Activated T-cell treated with anti-CD3 and anti-CD28 coated beads, Interleukin-2, amount 50 U/mL, for 1 hour (primary cell): ENCODE results near the gene PPP2R2C.

Source experiments
- DNase-seq: peaks from one replicate; pipeline ENCODE4 v3.0.0-alpha.2; 2020

PPP2R2C gene

GRCh38 chr4:6375620-6376295, 96.7 kb downstream of the PPP2R2C start:
- no peak for DNase-seq

GRCh38 chr4:6374575-6374974, 97.8 kb downstream of the PPP2R2C start:
- no peak for DNase-seq

- no peak for DNase-seq
Measured at GRCh38 chr4:6373541-6374410, 98.6 kb downstream of the PPP2R2C start.

DNA sequence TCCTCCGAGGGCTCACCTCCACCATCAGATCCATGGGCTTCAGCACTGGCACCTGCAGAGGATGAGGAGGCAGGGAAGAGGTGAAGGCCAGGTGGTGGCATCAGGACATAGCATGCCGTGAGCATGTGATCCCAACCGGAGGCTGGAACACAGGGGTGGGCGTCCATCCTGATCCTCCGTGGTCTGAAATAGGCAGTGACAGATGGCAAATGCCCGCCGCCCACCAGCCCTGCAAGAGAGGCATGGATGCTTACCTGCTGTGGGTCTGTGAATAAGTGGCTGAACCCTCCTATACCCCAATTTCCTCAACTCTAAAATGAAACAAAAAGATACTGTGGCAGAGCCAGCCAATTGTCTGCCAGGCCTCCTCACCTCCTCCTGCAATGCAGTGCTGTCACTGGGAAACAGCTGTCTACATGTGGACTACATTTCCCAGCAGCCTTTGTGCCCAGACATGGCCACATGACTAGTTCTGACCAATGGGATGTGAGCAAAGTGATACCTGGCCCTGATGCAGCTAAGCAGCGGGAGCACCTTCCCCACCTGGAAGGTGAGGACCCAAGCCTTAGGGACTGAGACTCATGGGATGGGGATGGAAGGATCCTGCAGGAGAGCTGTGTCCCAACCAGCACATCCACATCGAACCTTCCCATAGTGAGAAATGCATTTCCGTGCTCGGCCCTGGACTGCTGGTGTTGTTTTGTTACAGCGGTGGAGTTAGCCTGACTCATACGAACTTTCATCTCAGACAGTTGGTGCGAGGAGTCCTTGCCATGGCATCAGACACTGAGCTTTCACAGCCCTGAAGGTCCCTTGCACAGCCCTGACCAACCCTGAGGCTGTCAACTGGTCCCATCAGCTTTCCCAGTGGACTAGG, 99.5 kb downstream of the PPP2R2C start:
- DNase-seq = no peak

- DNase-seq = no peak
Measured at GRCh38 chr4:6371812-6372211, 100.6 kb downstream of the PPP2R2C start.

GRCh38 chr4:6371271-6371670, 101.1 kb downstream of the PPP2R2C start:
- no peak for DNase-seq

- no peak for DNase-seq
Measured at GRCh38 chr4:6369924-6370645, 102.3 kb downstream of the PPP2R2C start.

- no peak for DNase-seq
Measured at GRCh38 chr4:6369511-6369910, 102.9 kb downstream of the PPP2R2C start.

DNA sequence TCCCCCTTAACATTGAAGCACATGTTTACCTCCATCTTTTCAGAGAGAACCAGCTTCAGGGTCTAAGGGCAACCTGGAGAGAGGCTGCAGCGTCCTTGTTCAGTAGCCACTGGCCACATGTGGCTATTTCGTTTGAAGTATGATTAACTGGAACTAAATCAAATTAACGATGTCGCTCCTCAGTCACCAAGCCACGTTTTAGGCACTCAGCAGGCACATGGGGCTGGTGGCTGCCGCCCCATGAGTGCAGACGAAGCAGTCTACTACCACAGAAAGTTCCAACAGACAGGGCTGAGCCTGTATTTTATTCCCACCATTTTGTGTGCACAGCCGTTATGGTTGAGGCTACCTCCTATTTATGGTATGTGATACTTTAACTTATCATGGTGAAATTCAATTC, 103.4 kb downstream of the PPP2R2C start:
- DNase-seq = no peak

DNA sequence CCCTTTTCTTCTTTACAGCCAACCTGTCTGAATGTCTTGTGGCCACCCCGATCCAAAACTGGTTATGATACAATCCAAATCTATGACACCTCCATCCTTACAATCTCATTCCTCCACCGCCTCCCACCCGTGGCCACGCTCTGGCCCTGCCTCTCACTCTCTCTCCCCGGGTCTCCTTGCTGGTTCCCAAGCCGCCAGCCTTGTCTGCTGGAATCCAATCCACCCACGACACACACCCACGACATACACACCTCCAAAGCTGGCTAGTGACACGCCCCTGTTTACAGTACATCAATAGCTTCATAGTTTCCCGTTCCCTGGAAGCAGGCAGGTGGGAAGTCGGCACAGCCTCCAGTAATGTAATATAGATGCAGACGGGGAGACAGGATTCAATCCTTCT, 103.8 kb downstream of the PPP2R2C start:
- no peak for DNase-seq

DNA sequence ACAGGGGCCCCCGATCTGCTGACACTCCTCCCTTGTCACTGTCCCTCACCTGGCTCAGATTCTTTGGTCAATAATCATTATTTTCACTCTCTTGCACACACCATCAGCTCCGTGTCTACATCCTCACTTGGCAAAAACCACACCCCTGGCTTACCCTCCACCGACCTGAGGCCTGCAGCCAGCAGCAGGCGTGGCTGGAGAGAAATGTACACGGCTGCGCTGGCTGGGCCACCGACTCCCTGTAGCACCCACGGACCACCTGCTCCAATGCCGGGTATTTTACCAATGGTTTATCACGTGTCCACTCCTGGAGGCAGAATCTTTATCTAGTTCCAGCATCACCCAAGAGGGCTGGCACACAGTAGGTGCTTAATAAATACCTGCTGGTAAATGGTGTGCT, 104.3 kb downstream of the PPP2R2C start:
- DNase-seq = no peak

DNA sequence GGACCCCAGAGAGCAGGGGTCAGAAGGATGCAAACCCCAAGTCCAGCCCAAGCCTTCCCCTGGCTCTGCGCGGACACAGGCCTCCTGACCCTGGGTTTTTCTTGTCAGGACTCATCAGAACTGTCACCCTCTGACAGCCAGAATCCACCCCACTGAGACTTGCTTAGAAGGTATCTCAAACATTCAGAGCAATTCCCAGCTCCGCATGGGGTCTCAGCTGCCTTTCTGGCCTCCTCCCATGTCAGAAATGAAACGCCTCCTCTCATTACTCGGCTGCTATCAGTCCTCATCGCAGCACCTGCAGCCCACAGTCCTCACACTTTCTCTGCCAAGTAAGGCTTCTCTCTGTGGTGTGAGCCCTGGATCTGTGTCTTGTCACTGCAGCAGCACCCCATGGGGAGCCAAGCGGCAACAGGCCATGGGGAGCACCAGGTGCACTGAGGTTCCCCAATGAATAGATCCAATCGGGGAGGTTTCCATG, 105.0 kb downstream of the PPP2R2C start:
- DNase-seq = no peak

- no peak for DNase-seq
Measured at GRCh38 chr4:6366581-6366980, 105.8 kb downstream of the PPP2R2C start.

DNA sequence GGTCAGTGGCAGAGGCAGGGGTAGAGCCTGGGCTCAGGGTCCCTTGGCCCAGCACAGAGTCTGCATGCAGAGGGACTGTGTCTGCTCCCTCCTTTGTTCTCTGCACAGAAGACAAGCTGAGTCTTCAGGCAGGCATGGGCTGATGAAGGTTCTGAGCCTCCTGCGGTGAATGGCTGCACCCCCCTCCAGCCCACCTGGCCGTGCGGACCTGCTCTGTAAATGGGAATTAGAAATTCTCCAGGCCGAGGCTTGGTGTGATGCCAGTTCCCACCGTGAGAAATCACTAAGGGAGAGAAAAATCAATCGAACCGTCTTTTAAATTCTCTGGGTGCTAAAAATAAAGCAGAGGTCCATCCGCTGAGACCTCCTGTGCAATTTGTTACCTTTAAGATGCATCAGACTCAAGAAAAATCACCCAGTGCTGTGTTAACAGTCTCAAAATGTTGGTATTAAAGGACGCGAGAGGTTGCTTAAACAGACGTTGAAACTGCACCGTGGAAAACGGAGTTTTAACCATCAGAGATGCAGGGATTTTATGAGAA, 106.8 kb downstream of the PPP2R2C start:
- DNase-seq = no peak

GRCh38 chr4:6364581-6364980, 107.8 kb downstream of the PPP2R2C start:
- DNase-seq = no peak

DNA sequence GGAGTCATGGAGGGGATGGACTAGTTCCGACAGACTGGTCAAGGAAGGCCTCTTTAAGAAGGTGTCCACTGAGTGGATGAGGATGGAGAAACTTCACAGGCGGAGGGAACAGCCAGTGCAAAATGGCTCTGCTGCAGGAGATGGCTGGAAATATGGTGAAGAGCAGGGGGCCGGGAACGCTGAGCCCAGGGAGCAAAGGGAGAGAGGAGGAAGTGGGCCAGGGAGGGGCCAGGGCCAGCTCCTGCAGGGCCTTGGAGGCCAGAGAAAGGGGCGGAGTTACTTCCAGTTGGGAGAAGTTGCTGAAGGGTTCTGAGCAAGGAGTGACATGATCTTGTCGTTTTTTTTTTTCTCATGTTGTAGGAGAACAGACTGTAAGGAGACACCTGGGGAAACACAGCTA, 108.3 kb downstream of the PPP2R2C start:
- no peak for DNase-seq

DNA sequence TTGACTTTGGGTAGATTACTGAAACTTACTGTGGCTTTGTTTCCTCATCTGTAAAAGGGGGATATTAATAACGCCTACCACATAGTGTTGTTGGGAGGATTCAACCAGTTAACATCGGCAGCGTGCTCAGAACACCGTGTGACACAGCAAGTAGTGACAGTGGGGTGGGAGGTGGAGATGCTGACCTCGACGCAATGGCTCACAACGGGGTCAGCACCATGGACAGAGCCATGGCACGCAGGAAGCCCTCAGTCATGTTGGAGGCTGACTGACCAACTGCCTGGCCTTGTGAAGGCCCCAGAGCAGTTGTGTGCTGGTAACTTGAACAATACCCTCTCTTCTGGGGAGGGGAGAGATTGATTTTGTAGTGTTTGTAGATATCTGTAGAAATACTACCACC, 109.5 kb downstream of the PPP2R2C start:
- no peak for DNase-seq

GRCh38 chr4:6362243-6362885, 110.0 kb downstream of the PPP2R2C start:
- DNase-seq = no peak

- no peak for DNase-seq
Measured at GRCh38 chr4:6361076-6361784, 111.2 kb downstream of the PPP2R2C start.

- DNase-seq = no peak
Measured at GRCh38 chr4:6360385-6360784, 112.0 kb downstream of the PPP2R2C start.
